ENCODE results near the gene MIER1.
"Not testable (repeated sequence)": the region's sequence is repeated elsewhere in the genome, so short reads cannot be mapped to it uniquely, and the experiment has no call there.

The MIER1 gene

DNA sequence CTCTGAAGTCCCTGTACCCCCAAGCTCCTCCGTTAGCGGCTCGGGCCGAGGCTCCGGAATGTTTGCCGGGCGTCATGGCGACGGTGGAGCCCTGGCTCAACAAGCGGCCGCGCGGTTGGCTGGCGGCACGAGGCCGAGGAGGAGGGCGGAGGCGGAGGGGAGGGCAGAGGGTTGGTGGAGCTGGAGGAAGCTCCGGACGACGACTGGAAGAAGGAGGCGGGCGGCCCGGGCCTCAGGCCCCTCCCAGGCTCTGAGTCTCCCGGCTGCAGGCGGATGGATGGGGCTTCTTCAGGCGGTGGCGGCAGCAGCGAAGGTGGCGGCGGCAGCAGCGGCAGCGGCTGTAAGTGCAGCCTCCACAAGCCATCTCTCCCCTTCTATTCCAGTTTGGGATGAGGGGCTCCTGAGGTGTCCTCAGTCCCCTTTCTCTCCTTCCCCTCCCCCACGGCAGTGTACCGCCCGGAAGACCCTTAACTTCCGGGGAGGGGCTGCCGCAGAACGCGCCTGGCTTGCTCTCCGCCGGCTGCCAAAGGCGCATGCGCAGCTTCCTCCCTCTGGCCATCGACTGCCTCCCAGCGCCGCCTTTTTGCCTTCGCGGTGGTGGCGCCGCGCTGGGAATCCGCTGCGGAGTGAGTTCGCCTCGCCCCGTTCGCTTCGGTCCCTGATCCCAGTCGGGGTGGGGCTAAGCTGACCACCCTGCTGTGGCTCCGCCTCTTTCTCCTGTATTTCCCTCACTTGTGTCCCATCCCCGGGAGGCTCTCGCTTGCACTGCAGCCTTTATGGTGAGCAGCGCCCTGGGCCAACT is at the start of gene MIER1, which contains the start of gene DNAI4:
Gene MIER1, plus strand, starts transcription at position 235 of the 802 bp plus-strand sequence. Its CDS starts 39 bp downstream, at position 274.
Gene DNAI4, minus strand, starts transcription at position 101 of the 802 bp plus-strand sequence. Its CDS starts 25 bp downstream, at position 76.
- DNase-seq (ENCODE audit: low spot score), result peak; percentile 97

DNA sequence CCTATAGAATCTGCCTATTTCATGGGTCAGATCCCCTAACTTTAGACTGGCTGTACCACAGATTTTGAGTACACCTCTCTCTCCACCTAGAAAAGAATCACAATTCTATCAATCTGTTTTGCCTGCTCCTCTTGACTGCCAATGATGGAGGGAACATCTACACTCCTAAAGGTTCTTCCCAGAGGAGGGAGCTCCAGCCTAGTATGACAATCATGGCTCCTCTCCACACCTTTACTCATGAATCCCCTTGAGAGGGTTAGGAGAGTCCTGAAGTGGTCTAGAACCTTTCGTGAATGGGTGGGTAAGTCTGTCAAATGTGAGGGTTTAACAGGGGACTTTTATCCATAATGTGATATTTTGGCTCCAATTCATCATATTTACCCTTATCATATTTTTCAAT is 48.1 kb upstream of the MIER1 start:
- DNase-seq (ENCODE audit: low spot score), result no peak

DNA sequence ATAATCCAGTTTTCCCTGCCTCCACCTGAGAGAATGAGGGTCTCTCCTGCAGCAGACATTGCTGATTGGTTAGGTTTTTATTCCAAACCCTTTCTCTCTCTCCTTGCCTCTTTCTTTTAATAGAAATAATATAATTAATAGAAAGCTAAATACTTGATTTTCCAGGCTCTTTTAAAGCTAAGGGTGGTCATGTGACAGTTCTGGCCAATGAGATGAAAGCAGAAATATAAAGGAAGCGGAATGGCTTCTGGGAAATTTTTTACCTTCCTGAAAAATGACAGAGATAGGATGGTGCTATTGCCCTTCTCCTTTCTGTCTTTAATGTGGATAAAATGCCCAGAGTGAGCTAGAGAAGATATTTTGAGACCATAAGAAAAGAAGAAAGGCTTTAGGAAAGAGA is 35.8 kb upstream of the MIER1 start:
- DNase-seq (ENCODE audit: low spot score), result no peak

DNA sequence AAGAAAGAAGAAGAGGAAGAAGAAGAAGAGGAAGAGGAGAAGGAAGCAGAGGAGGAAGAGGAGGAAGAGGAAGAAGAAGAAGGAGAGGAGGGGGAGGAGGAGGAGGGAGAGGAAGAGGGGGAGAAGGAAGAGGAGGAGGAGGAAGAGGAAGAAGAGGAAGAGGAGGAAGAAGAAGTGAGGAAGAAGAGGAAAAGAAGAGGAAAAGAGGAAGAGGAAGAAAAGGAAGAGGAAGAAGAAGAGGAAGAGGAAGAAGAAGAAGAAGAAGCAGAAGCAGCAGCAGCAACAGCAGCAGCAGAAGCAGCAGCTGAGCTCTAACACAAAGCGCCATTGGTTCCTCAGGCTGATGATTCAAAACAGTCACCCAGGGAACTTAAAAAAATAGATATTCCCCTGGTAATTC is 34.2 kb upstream of the MIER1 start:
- DNase-seq (ENCODE audit: low spot score), result no peak

DNA sequence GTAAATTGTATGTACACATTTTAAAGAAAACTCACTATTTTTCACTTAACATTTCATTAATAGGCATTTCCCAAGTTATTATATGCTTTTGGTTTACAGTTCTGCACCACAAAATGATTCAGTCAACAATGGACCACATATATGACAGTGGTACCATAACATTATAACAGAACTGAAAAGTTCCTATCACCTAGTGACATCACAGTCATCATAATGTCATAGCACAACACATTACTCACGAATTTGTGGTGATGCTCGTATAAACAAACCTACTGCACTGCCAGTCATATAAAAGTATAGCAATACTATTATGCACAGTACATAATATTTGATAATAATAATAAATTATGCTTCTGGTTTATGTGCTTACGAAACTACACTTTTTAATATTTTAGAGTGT is 31.1 kb upstream of the MIER1 start:
- no peak for DNase-seq (ENCODE audit: low spot score)

DNA sequence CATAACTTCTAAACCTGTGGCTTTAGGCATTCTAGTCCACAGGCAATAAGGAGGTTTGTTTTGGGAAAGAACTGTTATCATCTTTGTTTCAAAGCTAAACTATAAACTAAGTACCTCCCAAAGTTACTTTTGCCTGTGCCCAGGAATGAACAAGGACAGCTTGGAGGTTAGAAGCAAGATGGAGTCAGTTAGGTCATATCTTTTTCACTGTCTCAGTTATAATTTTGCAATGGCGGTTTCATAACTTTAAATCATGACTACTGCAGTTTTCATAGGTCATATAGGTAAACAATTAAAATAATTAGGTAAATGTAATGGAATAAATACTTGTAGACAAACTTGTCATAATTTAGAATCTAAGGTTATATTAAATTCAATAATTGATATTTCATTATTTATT is 9.6 kb upstream of the MIER1 start:
- DNase-seq (ENCODE audit: low spot score), result not testable (repeated sequence)

DNA sequence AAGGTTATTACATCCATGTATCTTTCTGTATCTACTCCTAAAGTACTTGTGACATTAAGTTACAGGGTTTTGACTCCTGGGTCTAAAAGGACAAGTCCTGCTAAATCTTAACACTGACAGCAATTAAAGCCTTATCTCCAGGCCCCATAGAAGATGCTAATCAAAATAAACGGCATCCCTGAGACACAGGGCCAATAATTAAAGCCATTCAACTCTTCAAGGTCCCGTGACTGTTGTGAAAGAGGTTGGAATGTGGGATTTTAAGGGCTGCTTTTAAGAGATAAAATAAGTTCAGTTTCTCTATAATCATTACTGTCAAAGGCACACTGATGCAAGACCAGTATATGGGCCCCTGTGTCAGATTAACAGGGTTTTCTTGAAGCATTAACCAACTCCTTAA is 8.5 kb upstream of the MIER1 start:
- DNase-seq (ENCODE audit: low spot score), result no peak

DNA sequence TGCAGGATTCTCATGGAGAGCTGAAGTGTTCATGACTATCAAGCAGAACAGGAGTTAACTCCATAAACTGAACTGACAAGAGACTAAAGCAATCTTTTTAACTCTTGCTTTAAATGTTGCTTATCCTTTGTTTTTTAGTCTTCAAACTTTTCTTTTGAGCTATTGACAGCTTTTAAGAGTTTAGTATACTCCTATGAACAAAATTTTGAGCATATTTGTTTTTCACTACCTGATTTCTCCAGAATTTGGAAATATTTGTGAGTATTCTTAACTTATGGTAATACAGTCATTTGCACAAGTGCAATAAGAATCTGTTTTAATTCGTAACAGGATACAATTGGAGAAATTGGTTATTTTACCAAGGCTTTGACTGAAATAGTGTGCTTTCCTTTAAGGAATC is 7.3 kb upstream of the MIER1 start:
- no peak for DNase-seq (ENCODE audit: low spot score)

DNA sequence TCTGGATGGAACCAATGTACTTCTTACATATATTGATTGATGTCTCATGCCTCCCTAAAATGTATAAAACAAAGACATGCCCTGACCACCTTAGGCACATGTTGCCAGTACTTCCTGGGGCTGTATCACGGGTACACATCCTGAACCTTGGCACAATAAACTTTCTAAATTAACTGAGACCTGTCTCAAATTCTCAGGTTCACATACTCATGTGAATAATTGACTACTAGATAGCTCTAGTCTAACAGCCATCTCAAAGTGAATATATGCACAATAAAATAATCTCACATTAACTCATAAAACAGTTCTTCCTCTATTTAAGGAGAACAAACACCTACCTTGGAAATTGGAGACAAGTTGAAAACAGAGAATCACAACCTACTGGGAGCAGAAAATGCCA is 5.7 kb upstream of the MIER1 start:
- no peak for DNase-seq (ENCODE audit: low spot score)

DNA sequence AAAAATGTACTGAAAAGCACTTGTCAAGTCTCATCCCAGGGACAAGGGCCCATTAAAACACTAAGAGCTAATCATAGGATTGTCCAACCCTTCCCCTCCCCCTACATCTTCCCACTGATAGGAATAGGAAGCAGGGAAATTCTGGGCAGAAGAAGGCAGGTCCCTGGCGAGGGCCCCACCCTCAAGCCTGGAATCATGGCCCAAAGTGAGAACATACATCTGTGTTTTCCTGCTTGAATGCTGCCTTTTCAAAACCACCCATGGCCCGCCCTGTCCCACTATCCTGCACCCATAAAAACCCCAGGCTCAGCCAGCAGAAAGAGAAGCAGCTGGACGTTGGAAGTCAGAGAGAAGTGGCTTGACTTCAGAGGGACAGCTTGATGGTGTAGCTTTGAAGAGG is 5.0 kb upstream of the MIER1 start:
- DNase-seq (ENCODE audit: low spot score), result no peak

DNA sequence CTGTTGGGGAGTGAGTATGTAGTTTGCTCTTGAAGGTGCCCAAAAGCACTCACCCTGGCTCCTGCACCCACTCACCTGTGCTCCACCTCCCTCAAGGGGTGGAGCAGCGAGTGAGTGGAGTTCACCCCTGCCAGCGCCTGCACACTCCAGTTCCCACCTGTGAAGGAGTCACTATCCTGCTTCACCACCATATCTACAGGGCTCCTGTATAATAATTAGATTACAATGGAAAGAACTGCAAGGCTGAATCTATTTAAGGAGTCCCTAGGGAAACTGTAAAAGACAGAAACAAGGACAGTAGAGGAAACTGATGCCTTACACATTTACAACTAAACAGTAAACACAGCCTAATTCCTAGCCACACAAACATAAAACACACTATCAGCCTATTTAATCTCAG is 4.2 kb upstream of the MIER1 start:
- DNase-seq (ENCODE audit: low spot score), result no peak

DNA sequence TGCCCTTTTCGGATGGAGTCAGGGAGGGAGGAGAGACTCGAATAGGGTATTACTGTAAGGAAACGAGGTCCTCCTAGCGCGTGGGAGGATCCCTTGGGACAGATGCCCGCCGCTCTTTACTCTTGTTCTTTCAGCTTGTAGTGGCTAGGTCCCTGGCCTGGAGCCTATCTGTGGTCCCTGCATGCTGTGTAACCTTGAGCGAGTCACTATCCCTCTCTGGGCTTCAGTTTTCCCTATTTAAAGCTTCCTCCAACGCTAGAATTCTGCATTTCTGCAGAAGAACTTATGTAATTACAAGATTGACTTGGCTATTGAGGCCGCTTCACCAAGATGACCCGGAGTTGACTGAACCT is 744 bp downstream of the MIER1 start:
- DNase-seq (ENCODE audit: low spot score), result no peak

DNA sequence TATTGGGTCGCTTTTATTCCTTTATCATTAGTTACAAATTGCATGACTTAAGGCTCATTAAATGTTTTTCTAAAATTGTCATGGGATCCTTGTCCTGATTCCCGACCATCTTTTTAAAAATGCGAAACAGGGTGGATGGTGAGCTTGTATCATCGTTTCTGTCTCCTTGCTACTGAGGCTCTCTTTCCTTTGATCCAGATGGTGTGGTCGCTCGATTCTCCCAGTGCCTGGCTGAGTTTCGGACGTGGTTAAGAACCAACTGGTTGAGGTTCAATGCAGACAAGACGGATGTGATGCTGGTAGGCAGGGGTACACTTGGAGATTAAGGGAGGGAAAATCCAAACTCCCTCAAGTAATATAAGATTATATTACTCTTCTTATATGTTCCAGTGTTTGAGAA is 1.2 kb downstream of the MIER1 start:
- no peak for DNase-seq (ENCODE audit: low spot score)

DNA sequence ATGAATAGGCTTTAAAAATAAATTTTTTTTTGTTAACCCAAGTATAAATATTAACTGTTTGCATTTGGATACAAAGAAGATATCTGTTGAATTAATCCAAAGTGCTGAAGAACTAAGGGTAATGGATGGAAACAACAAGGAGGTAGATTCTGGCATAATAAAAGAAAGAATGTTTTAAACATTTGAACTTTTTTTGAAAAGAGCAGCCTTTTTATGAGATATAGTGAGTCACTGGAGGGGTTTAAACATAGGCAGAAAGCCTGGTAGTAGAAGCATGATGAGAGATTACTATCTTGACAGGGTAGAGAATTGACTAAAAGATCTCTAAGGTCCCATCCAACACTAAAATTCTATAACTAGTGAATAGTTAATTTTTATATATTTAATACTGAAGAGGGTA is 2.7 kb downstream of the MIER1 start:
- no peak for DNase-seq (ENCODE audit: low spot score)

DNA sequence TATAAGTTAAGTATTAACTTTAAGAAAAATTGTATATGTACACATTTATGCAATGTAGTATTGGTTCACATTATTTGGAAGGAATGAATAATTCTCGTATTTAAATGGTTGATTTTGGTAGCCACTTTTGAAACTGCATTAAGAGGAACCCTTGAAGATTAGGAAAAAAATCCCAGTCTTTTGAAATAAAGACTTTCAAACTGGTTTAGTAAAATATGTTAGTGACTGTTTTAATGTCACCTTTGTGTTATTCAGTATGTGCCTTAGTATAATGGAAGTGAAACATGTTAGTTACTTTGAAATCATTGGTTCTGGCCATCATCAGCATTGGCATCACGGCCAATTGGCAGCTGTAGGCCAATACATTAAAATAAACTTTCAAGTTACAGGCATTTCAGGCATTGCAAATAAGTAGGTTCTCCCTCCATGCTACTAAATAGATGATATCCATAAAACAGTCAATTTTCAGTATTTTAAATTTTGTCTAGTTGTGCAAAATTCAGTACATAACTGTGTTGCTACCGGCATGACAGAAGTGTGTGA is 4.4 kb downstream of the MIER1 start:
- DNase-seq (ENCODE audit: low spot score), result no peak

DNA sequence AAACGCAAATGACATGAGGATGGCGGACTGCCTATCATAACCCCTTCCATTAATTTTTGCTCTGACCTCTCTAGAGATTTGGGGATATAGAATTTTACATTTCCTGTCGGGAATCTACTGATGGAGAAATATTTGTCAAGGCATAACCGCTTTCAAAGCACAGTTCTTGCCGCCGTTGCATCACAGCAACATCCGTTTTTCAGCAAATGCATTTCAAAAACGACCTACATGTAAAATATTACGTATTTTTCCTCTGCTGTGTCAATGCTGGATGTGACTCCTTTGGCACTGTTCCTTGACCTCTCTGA is 4.9 kb downstream of the MIER1 start:
- no peak for DNase-seq (ENCODE audit: low spot score)

DNA sequence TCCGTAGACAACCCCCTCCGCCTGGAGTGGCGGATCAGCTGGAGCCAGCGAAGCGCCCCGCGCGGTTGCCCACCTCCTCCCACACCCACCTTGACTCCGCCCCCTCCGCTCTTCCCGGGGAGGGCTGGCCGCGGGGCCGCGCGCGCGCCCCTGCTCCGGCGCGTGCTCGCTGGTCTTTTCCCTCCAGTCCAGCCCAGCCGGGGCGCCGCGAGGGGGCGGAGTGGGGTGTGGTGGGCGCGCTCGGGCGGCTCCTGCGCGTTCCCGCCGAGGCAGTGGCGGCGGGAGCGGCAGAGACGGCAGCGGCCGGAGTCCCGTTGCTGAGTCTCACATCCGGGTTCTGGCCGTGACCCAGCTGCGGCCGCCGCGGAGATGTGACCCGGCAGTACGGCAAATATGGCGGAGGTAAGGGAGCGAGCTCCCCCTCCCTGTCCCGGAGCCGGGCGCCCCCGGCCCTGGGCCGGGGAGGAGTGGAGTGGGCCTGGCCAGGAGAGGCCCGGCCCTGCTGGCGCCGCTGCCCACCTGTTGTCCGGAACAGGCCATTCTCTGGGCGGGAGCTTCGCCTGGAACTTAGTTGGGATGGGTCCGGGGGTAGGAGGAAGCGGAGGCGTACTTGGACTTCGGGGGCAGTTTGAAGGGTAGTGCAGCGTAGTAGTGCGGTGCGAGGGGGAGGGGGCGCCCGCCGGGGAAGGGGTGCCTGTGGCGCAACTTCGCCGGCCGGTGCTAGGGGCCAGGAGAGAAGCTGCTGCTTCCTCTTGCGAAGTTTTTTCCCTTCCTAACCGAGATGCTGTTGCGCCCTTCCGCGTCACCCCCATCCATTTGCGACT is 5.4 kb downstream of the MIER1 start:
- DNase-seq (ENCODE audit: low spot score), result peak; percentile 94

DNA sequence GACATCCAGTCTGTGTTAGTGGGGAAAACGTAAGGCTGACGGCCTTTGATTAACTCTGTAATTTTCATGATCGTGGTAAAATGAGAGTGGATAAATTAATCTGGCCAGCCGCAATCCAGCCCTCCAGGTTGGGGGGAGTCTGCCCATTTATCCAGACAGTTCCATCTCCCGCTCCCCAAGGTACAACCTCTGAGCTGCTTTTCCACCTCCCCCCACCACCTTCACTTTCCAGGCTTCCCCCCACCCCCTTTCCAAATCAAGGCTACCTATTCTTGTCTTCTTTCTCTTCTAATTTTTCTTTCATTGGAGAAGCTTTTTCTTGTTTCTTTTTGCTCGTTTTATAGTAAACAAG is 6.0 kb downstream of the MIER1 start:
- no peak for DNase-seq (ENCODE audit: low spot score)

DNA sequence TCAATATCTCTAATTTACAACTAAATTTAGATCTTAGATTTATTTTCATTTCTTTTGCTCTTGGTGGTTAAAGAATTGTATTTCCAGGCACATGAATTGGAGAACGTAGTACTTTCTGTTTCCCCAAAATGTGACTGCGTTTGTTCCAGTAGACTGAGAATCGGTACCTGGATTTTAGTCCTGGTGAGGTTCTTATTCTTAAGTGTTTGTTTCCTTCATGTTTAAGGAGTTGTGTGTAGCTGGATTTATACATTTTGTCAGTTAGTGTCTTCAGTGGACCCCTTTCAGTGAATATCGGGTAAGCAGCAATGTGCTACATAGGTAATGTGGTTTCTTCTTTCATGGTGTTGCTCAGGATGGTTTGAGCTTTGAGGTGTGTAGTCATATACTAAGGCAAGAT is 6.8 kb downstream of the MIER1 start:
- no peak for DNase-seq (ENCODE audit: low spot score)

DNA sequence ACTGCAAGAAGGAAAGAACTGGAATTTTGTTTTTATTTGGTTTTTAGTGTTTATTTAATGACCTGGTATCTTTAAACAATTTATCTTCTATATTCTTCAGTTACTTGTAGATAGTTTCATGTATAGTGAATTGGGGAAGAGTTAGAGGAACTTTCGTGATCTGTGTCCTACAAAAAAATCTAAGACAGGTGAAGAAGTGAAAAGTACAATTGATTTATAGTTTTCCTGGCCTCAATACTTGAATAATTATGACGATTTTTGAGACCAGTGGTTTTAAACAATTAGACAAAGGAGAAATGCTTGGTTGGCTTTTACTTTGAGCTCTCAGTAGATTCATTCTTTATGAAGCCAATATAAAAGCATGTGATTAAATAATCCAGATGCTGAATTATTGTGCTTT is 7.5 kb downstream of the MIER1 start:
- no peak for DNase-seq (ENCODE audit: low spot score)

DNA sequence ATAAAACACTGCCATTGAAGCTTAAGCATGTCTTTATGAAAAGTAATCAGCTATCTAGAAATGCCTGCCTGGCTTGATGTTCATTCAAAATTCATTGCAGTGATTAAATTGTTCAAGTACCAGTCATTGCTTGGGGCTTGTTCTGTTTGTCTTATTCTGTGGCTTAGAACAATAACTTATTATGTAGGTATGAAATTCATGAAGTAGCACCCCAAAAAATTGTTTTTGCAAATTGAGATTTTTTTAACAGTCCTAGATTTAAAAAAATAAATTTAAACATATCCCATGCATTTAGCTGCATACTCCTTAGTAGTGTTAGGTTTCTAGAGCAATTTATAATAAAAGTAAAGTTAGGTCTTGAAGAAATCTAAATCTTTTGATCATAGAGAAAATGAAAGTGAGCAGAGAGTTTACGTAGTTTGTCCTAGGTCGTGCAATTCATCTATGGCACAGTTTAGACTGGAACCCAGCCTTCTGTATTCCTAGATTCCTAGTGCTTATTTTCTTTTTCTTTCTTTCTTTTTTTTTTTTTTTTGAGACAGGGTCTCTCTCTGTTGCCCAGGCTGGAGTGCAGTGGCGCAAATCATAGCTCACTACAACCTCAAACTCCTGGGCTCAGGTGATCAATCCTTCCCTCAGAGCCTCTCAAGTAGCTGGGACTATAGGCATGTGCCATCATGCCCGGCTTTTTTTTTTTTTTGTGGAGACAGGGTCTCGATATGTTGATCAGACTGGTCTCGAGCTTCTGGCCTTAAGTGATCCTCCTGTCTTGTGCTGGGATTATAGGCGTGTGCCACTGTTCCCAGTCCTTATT is 9.3 kb downstream of the MIER1 start:
- DNase-seq (ENCODE audit: low spot score), result no peak

DNA sequence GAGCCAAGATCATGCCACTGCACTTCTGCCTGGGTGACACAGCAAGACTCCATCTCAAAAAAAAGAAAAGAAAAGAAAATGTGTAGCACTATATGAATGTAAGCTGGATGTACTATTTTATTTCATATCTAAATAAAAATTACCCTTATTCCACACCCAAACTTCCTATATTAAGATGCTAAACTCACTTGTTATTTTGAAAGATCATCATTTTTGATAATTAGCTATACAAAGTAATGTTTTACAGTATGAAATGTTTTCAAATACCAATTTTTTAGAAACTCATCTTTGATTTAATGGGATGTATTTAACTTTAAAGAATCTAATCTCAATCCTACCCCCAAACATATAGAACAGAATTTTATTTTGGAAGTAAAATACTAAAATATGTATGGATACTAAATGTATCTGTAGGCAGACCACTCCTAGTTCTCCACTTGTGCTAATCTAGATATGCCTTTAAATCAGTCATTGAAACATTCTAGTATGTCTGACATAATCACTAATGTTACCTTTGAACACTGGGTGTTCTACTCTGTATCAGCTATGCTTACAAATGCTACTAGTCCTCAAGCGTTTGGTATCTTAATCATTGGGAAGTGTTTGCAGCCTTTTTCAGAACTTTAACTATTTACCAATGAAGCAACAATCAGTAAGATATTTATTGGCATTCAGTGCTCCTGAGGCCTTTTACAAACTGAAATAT is 12.9 kb downstream of the MIER1 start:
- DNase-seq (ENCODE audit: low spot score), result no peak
